Left lobe of liver (tissue), 2 donors: Measurements from ENCODE around the gene HIGD1C. TPM values are rescaled to one million over a fixed set of nuclear protein-coding genes. Genes with fewer than 3 reads are reported as not detected.
"Not testable (repeated sequence)": the region's sequence is repeated elsewhere in the genome, so short reads cannot be mapped to it uniquely, and the experiment has no call there.

Experiments
- ATAC-seq: fragments of 200-7000 bp; cut with Tn5 transposase; one replicate; pipeline ENCODE4 v1.9.1; 2020; ENCODE audit warnings: mild to moderate bottlenecking, moderate library complexity
- DNase-seq: peaks from one replicate; pipeline ENCODE4 v3.0.0-alpha.2; 2020; ENCODE audit warnings: low spot score
- total RNA-seq: library from RNA; stranded (reverse); gene quantifications from one replicate; pipeline ENCODE4 v1.2.1, GENCODE V29; 2021
- donor health status: DM: no; HTN: no; CAD: no; lungs with moderate emphysema.
- donor health status: DM: no; HTN: yes; CAD: no.

The HIGD1C gene
- not detected for total RNA-seq

DNA sequence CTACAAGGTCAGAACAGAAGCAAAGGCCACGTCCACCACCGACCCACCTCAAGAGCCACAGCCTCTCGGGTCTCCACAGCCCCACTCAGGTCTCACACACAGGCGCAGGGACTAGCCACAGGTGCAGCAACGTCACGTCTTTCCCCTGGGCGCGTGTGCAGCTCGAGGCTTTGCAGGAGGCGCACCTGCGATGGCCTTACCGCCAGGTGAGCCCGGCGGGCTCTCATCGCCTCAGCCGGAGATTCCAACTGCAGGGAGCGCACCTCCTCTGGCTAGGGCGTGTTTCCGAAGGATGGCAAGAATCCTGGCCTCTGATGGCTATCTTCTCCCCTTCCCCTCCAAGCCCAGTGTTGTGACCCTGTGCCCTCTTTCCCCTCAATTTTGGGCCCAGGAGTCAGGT, at the start of gene HIGD1C:
HIGD1C (plus strand) TSS at position 35 of the 400 bp plus-strand sequence. CDS start 1,455 bp downstream, outside the sequence.
- ATAC-seq (no peak), DNase-seq (no peak)

DNA sequence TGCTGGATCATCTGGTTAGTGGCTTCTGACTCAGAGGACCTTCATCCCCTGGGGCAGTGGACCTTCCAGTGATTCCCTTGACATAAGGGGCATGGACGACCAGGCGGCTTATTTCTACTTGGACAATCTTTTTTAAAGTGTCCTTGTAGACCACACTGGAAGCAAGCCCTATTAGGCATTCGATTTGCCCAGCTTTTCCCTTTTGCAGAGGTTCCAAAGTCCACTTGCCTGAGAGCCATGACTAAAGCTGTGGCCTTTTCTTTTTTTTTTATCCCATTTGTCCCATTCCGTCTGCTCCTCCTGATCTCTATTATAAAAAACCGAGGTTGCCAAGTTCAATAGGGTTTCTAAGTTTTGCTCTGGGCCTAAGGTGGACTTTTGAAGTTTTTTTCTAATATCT, 43.9 kb upstream of the HIGD1C start:
- not testable (repeated sequence) for DNase-seq
- peak; percentile 49 for ATAC-seq

DNA sequence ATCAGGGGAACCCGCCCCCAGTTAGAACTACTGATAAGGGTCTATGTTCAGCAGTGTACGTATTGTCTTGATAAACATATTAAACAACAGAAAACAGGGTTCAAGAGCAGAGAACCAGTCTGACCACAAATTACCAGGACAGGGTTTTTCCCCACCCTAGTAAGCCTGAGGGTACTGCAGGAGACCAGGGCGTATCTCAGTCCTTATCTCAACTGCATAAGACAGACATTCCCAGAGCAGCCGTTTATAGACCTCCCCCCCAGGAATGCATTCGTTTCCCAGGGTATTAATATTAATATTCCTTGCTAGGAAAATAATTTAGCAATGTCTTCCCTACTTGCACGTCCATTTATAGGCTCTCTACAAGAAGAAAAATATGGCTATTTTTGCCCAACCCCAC, 40.0 kb upstream of the HIGD1C start:
- ATAC-seq, DNase-seq: not testable (repeated sequence)

DNA sequence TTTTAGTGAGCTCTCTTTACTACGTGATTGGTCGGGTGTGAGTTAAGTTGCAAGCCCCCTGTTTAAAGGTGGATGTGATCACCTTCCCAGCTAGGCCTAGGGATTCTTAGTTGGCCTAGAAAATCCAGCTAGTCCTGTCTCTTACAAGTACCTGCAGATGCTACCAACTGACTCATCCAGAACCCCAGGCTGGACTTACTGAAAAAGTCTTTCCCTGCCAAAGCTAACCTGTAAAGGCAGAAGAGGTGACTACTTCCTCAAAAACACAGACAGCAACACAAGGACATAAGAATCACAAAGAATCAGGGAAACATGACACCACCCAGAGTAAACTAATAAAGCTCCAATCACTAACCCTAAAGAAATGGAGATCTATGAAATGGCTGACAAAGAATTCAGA, 39.1 kb upstream of the HIGD1C start:
- ATAC-seq (no peak), DNase-seq (no peak)

DNA sequence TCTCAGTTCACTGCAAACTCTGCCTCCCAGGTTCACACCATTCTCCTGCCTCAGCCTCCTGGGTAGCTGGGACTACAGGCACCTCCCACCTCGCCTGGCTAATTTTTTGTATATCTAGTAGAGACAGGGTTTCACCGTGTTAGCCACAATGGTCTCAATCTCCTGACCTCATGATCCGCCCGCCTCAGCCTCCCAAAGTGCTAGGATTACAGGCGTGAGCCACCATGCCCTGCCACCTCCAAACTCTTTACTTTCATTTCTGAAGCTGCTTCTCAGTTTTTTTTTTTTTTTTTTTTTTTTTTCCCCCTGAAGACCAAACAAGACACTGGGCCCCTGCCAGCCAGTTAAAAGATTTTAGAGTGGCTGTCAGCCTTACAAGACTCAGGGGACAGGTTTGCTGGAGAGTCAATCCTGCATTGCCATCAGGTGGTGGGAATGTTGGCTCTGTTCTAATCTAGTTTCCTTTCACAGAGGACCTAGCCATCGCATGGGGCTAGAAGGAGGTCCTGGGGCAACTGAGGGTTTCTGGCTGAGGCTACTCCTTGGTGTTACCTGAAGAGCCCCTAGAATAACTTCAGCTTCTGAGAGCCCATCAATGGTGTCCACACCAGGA, 37.4 kb upstream of the HIGD1C start:
- ATAC-seq (no peak), DNase-seq (no peak)

DNA sequence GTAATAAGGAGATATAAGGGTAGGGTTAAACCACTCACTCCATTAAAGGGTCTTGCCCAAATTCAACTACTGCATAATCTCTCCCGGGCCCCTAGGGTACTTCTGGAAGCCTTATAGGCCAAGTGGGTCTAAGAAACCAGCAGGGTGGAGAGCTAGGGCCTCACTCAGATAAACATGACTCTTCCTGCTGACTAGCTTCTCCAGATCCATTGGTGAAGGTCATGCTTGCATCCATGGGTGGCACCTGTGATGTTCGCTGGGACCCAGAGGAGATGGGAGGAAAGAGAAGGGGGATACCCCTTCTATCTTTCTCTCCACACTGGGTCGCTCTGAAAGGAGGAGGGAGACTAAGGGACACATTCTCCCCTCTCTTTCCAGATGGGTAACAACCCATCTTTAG, 36.1 kb upstream of the HIGD1C start:
- ATAC-seq (no peak), DNase-seq (no peak)

DNA sequence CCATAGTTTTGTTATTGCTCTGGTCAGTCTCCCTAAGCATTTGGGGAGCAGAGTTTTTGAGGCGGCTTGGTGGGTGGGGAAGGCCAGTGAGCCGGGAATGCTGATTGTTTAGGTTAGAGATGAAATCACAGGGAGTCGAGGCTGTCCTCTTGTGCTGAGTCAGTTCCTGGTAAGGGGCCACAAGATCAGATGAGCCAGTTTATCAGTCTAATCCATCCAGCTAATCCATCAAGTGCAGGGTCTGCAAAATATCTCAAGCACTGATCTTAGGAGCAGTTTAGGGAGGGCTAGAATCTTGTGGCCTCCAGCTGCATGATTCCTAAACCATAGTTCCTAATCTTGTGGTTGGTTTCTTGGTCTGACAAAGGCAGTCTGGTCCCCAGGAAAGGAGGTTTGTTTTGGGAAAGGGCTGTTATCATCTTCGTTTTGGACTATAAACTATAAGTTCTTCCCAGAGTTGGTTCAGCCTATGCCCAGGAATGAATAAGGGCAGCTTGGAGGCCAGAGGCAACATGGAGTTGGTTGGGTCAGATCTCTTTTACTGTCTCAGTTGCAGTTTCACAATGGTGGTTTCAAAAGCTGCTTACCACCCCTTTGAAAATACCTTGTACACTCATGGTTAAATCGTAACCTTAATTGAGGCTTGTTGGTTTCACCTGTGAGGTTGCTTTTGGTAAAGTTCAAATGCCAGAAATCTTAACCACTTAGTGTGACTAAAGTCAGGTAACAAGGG, 33.6 kb upstream of the HIGD1C start:
- DNase-seq = no peak

DNA sequence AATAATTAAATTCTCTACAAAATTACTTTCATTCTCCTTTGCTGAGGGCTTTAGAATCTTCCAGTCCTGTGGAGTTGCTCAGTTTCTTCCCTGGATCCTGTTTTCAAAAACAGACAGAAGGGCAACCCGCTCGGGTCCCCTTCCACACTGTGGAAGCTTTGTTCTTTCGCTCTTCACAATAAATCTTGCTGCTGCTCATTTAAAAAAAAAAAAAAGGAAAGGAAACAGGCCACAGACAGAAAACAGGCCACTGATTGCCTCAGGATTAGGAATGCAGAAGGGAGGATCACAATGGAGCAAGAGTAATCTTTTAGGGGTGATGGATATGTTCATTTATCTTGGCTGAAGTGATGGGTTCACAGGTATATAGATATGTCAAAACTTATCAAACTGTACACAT, 29.5 kb upstream of the HIGD1C start:
- DNase-seq = no peak
- no peak for ATAC-seq

More for the DNA sequence above, 33.6 kb upstream of the HIGD1C start:
- ATAC-seq = no peak

DNA sequence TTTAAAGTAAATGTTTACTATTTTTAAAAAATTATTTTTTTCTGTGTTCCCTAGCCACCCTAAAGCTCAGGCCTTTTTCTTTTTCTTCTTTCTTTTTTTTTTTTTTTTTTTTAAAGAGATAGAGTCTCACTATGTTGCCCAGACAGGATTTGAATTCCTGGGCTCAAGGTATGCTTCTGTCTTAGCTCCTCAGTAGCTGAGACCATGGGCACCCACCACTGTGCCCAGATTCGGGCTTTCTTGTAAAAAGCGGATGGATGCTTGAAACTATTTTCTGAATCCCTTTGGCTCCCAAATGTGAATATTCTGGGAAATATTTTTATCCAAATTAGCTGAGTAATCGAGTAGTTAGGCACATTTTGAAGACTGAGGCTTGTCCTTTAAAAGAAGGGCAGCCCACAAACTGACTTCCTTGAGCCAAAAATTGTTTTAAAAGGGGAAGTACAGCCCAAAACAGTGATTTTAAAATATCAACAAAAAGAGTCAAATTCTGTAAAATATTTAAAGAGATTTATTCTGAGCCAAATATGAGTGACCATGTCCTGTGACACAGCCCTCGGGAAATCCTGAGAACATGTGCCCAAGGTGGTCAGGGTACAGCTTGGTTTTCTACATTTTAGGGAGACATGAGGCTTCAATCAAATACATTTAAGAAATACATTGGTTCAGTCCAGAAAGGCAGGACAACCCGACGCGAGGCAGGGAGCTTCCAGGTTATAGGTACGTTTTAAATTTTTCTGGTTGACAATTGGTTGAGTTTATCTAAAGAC, 28.8 kb upstream of the HIGD1C start:
- no peak for ATAC-seq
- DNase-seq = no peak

DNA sequence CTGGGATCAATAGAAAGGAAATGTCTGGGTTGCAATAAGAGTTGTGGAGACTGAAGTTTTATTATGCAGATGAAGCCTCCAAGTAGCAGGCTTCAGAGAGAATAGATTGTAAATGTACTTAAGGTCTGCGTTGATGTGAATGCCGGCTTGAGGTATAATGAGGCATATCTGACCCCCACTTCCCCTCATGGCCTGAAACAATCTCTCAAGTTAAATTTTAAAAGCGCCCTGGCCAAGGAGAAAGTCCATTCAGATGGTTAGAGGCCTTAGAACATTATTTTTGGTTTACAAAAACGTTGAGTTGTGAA, 28.3 kb upstream of the HIGD1C start:
- ATAC-seq (no peak), DNase-seq (no peak)

DNA sequence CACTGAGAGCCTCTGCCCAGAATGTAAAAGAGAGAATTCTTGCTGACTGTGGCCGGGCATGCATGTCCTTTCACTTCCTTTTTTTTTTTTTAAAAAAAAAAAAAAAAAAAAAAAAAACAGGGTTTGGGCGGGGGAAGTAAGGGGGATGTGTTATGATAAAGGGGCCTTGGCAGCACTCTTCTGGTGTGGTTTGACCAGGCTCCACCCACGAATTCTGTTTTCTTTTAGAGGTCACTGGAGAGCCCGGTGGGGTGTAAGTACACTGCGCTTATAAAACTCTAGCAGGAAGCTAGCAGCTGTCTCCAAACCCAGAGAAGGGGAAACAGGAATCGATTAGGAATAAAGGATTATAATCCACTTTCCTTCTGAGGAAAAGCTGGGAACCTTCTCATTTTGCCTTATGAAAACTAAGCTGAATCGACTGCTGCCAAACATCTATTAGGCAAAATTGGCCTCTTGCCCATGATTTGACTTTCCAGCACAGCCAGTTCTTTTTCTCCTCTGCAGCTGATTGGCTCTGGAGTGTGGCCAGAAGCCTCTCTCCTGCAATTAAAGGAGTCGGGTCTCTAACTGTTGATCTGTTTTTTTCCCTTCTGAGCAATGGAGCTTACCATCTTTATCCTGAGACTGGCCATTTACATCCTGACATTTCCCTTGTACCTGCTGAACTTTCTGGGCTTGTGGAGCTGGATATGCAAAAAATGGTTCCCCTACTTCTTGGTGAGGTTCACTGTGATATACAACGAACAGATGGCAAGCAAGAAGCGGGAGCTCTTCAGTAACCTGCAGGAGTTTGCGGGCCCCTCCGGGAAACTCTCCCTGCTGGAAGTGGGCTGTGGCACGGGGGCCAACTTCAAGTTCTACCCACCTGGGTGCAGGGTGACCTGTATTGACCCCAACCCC, 27.7 kb upstream of the HIGD1C start:
- peak; percentile 80 for ATAC-seq
- DNase-seq = peak; percentile 94

DNA sequence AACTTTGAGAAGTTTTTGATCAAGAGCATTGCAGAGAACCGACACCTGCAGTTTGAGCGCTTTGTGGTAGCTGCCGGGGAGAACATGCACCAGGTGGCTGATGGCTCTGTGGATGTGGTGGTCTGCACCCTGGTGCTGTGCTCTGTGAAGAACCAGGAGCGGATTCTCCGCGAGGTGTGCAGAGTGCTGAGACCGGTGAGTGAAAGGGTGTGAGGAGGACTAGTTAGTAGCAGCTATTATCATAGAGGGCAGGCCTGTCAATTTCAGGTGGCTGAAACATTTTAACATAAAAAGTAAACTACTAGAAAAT, 27.0 kb upstream of the HIGD1C start:
- peak; percentile 53 for DNase-seq
- ATAC-seq = peak; percentile 12

DNA sequence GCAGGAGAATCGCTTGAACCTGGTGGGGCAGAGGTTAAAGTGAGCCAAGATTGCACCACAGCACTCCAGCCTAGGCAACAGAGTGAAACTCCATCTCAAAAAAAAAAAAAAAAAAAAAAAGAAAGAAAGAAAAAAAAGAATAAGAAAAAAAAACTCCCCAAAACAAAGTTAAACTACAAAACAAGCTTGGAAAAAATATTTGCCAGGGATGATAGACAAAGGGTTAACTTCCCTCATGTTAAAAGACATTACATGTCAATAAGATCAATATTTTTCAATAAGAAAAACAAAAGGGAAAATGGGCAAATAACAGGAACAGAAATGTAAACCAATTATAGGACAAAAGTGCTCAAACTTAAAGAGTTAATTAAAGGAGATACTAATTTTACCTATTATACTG, 26.4 kb upstream of the HIGD1C start:
- DNase-seq (no peak), ATAC-seq (no peak)

DNA sequence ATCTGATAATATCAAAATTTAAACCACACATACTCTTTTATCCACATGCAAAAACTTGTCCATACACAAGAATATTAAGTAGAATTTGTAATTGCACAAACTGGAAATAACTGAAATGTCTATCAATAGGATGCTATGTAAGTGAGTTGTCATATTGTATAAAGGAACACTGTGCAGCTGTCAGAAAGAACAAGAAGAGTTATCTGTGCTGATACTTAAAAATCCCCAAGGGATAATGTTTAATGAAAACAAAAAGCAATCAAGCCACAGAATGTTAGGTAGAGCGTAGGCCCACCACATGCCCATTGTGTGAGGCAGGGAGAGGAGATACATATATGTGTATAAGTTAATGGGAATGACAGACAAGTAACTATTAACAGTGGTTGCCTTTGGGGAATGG, 25.9 kb upstream of the HIGD1C start:
- no peak for DNase-seq
- no peak for ATAC-seq

DNA sequence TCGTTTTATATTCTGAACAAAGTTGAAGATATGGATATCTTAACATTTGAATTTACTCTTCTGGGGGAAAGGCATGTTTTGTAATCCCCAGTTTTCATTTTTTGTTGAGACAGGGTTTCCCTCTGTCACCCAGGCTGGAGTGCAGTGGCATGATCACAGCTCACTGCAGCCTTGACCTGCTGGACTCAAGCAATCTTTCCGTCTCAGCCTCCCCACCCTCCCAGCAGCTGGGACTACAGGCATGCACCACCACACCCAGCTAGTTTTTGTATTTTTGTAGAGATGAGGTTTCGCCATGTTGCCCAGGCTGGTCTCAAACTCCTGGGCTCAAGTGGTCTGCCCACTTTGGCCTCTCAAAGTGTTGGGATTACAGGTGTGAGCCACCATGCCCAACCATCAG, 25.4 kb upstream of the HIGD1C start:
- ATAC-seq = peak; percentile 47
- peak; percentile 67 for DNase-seq

DNA sequence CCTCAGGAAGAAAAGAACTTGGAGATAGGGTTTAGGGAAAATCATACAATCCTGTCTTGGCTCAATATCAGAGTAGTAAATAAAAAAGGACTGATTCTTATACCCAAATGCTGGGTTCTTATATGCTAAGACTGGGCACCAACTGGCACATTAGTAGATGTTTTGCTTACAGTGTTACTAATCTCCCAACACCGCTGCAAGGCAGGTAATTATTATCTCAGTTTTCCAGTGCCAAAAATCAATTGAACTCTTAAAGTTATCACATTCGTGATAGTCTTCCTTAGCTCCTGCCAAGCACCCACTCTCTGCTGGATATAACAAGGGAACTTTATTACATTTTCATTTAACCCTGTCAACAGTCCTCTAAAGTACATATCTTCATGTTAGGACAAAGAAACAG, 25.0 kb upstream of the HIGD1C start:
- ATAC-seq = peak; percentile 41
- DNase-seq = no peak

DNA sequence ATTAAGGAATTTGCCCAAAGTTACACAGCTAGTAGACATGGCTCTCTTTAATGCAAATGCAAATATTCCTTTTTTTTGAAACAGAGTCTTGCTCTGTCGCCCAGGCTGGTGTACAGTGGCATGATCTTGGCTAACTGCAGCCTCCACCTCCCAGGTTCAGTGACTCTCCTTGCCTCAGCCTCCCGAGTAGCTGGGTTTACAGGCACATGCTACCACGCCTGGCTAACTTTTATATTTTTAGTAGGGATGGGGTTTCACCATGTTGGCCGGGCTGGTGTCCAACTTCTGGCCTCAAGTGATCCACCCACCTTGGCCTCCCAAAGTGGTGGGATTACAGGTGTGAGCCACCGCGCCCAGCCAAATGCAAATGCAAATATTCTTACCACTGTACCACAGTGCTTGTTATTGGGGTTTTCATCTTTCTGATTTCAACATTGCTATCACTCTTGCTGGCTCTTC, 24.5 kb upstream of the HIGD1C start:
- no peak for ATAC-seq
- peak; percentile 53 for DNase-seq

DNA sequence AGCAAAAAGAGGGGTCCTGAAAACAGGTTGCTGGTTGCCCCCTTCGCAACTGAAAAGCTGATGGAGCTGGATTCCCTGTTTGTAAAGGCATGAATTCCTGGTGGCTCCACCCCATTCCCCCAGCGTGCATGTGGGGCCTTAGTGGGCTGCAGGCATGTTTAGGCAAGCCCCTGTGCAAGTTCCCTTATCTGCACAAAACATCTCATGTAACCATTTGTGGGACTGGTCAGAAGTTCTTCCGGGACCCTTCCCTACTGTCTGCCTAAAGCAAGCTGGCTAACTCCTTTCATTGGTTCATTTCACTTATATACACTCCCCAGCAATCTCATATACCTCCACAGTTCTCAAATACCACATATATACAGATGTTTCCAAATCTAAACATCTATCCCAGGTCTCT, 24.0 kb upstream of the HIGD1C start:
- ATAC-seq = no peak
- no peak for DNase-seq

DNA sequence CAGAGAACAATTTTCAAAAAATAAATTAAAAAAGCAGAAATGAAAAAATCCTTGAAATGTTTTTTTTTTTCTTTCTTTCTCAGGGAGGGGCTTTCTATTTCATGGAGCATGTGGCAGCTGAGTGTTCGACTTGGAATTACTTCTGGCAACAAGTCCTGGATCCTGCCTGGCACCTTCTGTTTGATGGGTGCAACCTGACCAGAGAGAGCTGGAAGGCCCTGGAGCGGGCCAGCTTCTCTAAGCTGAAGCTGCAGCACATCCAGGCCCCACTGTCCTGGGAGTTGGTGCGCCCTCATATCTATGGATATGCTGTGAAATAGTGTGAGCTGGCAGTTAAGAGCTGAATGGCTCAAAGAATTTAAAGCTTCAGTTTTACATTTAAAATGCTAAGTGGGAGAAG, 22.5 kb upstream of the HIGD1C start:
- ATAC-seq (peak; percentile 1), DNase-seq (peak; percentile 50)

DNA sequence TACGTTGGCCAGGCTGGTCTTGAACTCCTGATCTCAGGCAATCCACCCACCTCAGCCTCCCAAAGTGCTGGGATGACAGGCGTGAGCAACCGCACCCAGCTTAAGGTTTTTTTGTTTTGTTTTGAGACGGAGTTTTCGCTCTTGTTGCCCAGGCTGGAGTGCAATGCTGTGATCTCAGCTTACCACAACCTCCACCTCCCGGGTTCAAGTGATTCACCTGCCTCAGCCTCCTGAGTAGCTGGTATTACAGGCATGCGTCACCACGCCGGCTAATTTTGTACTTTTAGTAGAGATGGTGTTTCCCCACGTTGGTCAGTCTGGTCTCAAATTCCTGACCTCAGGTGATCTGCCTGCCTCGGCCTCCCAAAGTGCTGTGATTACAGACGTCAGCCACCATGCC, 21.9 kb upstream of the HIGD1C start:
- ATAC-seq, DNase-seq: not testable (repeated sequence)

DNA sequence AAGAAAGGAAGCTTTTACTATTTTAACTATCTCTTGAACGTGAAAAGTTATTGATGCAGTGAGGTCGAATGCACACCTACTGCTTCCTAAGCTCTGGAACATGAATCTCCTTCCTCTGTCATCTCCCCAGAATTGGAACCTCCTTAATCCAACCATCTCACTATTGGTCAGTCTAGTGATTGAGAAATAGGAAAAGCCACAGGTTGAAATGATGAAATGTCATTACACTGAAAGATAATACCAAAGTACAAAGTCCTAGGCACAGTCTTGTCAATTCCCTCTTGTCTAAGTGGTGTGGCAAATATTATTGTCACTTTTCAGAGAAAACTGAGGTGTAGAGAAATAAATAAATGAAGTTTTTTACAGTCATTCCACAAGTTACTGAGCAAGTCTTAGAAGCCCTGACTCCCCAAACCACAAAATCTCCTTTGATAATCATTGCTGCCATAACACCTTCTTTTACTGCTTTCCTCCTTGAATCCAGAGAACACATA, 19.5 kb upstream of the HIGD1C start:
- ATAC-seq (peak; percentile 65), DNase-seq (no peak)
